Tibial artery (tissue), 4 donors: ENCODE measurements around the gene XNDC1N.

Source experiments
- DNase-seq, 2 donors: peaks; one replicate each; pipeline ENCODE4 v3.0.0-alpha.2; 2019
- H3K27ac ChIP-seq, 2 donors: fragments of 200-600 bp; sonication (generic) in 1 of 2; 1 replicate in 1 of 2; 2 replicates in 1 of 2; pipeline ENCODE4 v1.5.1; 2018 to 2019; ENCODE audit warnings: mild to moderate bottlenecking in 1 of 2
- H3K27me3 ChIP-seq, 2 donors: fragments of 200-600 bp; sonication (generic) in 1 of 2; one replicate each; pipeline versions ENCODE4 v1.5.1 to v1.6.0; 2016 to 2019
- H3K36me3 ChIP-seq, 3 donors: fragments of 200-600 bp; sonication (generic) in 2 of 3; one replicate each; pipeline ENCODE4 v1.5.1; 2016 to 2019; ENCODE audit warnings: mild to moderate bottlenecking in 2 of 3
- H3K4me1 ChIP-seq, 4 donors: fragments of 200-600 bp; sonication (generic) in 2 of 4; 1 replicate in 3 of 4; 2 replicates in 1 of 4; pipeline ENCODE4 v1.5.1; 2016 to 2019
- H3K4me3 ChIP-seq, 2 donors: fragments of 200-600 bp; sonication (generic) in 1 of 2; 1 replicate in 1 of 2; 2 replicates in 1 of 2; pipeline ENCODE4 v1.5.1; 2018 to 2019; ENCODE audit warnings: mild to moderate bottlenecking in 2 of 2
- H3K9me3 ChIP-seq, 3 donors: fragments of 200-600 bp; sonication (generic) in 1 of 3; one replicate each; pipeline ENCODE4 v1.5.1; 2016 to 2019
- intact Hi-C: fragments of 100-400 bp; cut with DNase I; formaldehyde crosslinking; loops from one replicate; pipeline ENCODE4 v1.15.0; 2023; ENCODE audit warnings: low total_unique reads
- TF ChIP-seq, protein P1 (sequence below), 2 experiments: fragments of 200-600 bp in 1 of 2; fragments of 450-650 bp in 1 of 2; IDR thresholded peaks; one replicate each; pipeline ENCODE4 v1.5.1; 2017 to 2019; ENCODE audit warnings: antibody characterized with exemption in 2 of 2, mild to moderate bottlenecking in 1 of 2, moderate library complexity in 1 of 2

XNDC1N gene, protein sequence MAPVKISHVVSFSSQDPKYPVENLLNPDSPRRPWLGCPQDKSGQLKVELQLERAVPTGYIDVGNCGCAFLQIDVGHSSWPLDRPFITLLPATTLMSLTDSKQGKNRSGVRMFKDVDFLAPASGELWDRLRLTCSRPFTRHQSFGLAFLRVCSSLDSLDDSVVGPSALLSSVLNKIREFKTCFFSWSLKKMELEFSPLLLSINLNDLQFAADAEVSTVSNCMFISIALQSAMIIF

DNA sequence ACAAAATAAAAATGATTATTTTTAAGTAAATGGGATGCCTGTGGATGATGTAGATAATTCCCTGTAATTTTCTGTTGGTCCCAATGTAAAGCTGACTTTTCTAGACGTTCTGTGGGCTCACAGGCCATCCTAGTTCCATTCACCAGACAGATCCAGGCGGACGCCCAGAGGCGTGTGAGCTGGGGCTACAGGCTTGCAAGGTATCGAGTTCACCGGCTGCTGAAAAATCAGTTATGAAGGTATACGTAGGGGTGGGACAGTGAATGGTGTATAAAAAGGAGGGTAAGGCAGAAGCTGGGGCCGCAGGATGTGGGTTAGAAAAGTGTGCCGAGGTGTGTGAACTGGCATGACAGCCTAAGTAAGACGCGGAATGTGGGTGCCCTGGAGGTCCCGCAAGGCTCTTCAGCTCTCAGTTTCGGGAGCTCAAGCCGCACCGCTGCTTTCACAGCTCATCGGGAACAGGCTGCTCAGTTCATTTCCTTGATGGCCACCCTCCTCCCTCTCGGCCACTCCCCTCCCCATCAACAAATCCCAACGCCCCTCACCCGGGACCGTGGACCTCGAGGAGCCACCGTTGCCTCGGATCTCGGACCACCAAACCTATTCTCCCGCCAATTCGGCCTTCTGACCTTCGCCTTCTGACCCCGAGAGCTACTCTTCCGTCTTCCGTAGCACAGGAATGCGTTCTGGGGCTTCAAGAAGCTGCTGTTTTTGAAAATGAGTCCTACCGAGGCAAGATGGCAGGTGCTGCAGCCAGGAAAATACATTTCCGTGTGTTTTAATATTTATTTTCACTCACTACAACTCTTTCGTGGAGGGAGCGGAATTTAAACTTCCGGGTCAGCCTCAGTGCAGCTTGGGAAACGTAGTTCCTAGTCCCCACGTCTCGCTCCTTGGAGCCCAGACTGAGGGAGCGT, at the start of gene XNDC1N:
Gene XNDC1N (minus strand): TSS at position 775 of the 917 bp plus-strand sequence. CDS start 5,241 bp downstream, outside the sequence.
- H3K36me3 ChIP-seq: peaks cover 0 to 10% (median 0%) of the 10 kb centered on the region in 3 donors
- no peaks in the 10 kb centered on the region for H3K9me3 ChIP-seq
- DNase-seq: peak; percentile 56 to 77
- H3K4me3 ChIP-seq: peak within 1 kb of the TSS; percentile 74 to 92
- H3K4me1 ChIP-seq: peaks cover 0 to 43% (median 40%) of the 10 kb centered on the region in 4 donors
- peak within 1 kb of the TSS; percentile 88 to 90 for H3K27ac ChIP-seq
- no peaks in the 10 kb centered on the region for H3K27me3 ChIP-seq
- TF ChIP-seq, protein P1, sequence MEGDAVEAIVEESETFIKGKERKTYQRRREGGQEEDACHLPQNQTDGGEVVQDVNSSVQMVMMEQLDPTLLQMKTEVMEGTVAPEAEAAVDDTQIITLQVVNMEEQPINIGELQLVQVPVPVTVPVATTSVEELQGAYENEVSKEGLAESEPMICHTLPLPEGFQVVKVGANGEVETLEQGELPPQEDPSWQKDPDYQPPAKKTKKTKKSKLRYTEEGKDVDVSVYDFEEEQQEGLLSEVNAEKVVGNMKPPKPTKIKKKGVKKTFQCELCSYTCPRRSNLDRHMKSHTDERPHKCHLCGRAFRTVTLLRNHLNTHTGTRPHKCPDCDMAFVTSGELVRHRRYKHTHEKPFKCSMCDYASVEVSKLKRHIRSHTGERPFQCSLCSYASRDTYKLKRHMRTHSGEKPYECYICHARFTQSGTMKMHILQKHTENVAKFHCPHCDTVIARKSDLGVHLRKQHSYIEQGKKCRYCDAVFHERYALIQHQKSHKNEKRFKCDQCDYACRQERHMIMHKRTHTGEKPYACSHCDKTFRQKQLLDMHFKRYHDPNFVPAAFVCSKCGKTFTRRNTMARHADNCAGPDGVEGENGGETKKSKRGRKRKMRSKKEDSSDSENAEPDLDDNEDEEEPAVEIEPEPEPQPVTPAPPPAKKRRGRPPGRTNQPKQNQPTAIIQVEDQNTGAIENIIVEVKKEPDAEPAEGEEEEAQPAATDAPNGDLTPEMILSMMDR (IDR thresholded peaks at IDR 0.05): no peak
- intact Hi-C loops: no loop called here

DNA sequence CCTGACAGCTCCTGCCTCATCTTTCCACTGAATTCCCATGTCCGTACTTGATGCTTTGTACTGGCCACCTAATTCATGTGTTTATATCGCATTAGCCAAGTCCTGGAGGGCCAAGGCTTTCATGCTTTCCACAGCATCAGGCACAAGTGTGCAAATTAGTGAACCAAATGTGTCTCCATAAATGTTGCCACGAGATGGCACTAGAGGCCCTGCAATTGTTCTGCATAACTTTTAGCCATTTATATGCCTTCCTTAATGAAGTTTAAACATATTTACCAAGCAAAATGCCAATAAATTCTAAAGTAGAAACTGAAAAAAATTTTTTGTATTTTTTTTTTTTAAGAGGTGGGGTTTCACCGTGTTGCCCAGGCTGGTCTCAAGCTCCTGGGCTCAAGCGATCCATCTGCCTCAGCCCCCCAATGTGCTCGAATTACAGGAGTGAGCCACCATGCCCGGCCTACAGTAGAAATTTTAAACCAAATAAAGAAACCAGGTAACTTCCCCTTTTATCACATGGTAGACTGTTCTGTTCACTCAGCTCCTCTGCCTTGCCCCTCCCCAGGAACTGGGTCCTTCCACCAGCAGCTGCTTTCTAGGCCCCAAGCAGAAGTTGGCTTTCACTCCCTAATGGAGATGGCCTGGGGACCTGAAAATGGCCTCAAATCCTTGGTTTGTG, 49.5 kb upstream of the XNDC1N start:
- TF ChIP-seq, protein P1 (IDR thresholded peaks at IDR 0.05): peak; percentile 67 to 77
- intact Hi-C loops: no loop called here

DNA sequence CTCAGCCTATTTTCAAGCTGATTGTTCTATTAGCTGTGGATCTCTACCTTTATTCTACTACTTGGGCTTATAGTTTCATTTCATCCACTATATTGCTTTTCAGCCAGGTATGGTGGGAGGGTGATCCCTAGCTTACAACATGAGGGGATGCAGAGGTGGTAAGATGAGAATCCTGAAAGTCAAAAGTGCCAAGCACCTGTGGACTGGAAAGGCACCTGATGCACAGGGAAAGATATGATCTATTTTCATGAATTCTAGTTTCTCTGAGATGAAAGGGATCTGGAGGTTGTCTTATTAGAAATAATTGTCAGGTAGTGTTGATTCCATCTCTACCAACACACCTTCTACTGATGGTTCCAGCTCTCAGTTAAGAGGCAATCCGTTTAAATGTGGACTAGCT, 48.7 kb upstream of the XNDC1N start:
- intact Hi-C loops: no loop called here
- Histone ChIP-seq H3K36me3 (peaks cover 0 to 25% (median 0%) of the 10 kb centered on the region in 3 donors), H3K4me3 (no peak overlapping the region), H3K4me1 (no peaks in the 10 kb centered on the region), H3K27me3 (no peaks in the 10 kb centered on the region), H3K9me3 (no peaks in the 10 kb centered on the region), H3K27ac (no peak overlapping the region)
- TF ChIP-seq, protein P1 (IDR thresholded peaks at IDR 0.05): no peak
- no peak for DNase-seq

More for the DNA sequence above, 49.5 kb upstream of the XNDC1N start:
- Histone ChIP-seq H3K9me3 (no peaks in the 10 kb centered on the region), H3K36me3 (peaks cover 0 to 19% (median 0%) of the 10 kb centered on the region in 3 donors), H3K27me3 (no peaks in the 10 kb centered on the region), H3K4me3 (no peak overlapping the region), H3K27ac (no peak overlapping the region), H3K4me1 (no peaks in the 10 kb centered on the region)
- peak in 1 of 2 donors; percentile 54 for DNase-seq

GRCh38 chr11:71976551-71976950, 48.2 kb upstream of the XNDC1N start:
- no peak overlapping the region for H3K4me3 ChIP-seq
- H3K27me3 ChIP-seq: no peaks in the 10 kb centered on the region
- no peak overlapping the region for H3K27ac ChIP-seq
- intact Hi-C loops: no loop called here
- H3K36me3 ChIP-seq: peaks cover 0 to 25% (median 0%) of the 10 kb centered on the region in 3 donors
- H3K9me3 ChIP-seq: no peaks in the 10 kb centered on the region
- no peak for DNase-seq
- H3K4me1 ChIP-seq: no peaks in the 10 kb centered on the region
- TF ChIP-seq, protein P1 (IDR thresholded peaks at IDR 0.05): no peak

GRCh38 chr11:71971680-71972079, 43.3 kb upstream of the XNDC1N start:
- TF ChIP-seq, protein P1 (IDR thresholded peaks at IDR 0.05): no peak
- DNase-seq: no peak
- Histone ChIP-seq H3K36me3 (peaks cover 12 to 37% (median 20%) of the 10 kb centered on the region in 3 donors), H3K4me3 (no peak overlapping the region), H3K27ac (no peak overlapping the region), H3K27me3 (no peaks in the 10 kb centered on the region), H3K4me1 (no peaks in the 10 kb centered on the region), H3K9me3 (no peaks in the 10 kb centered on the region)
- intact Hi-C loops: no loop called here
